ENCODE results near the gene KLHL36.
A peak's percentile ranks its signal among the peaks of the same experiment; 100 is the strongest.

Gene KLHL36

DNA sequence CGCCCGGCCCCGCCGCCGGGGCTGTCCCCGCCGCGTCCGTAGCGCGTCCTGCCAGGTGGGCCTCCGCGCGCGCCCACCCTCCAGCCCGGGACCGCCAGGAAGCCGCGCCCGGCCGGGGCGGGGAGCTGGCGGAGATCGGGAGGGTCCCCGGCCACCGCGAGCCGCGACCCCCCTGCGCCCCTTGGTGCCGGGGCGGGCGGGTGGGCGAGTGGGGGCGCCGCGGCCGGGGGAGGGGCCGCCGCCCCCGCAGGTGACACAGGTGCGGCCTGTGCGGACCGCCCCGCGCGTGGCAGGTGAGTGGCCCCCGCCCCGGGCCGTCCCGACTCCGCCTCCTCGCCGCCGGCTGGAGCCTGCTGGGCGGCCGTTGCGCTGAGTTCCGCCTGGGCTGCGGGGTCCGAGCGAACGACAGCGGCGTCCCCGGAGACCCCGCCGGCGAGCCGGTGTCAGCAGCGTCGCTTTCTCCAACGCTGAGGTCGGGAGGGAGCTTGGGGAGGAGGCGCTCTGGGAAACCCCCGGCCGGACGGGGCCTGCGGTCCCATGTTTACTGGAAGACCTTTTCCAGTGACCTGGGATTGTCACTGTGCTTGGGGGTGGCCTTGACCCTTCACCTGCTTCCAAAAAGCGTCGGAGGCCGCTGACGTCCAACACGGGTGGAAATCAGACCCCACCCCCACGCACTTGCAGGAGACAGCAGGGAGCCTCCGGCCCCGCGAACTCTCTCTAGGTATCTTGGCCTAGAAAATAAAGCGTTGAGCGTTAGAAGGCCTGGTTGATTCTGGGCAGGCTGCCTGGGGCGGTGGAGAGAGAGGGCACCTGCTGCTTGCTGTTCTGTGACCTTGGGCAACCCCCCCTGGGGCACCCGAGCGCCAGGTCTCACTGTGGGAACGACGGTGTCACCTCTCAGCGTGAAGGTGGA is 542 bp downstream of the KLHL36 start:
- no peak for DNase-seq

DNA sequence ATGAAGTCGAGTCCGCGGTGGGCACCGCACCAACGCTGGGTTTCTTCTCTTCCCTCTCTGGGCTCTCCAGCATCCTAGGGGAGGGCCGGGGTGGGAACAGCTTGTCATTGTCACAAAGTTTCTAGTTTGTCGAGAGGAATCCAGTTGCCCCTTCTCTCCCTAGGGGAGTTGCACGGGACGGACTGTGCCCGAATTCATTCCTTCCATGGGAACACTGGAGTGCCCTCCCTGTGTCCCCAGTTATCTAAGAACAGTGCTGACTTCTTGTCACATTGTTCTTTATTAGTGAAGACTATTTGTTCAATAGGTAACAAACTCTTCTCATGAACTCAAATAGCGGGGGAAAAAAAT is 1.2 kb downstream of the KLHL36 start:
- no peak for DNase-seq

GRCh38 chr16:84650062-84650991 is 2.0 kb downstream of the KLHL36 start:
- no peak for DNase-seq

- DNase-seq = no peak
Measured at GRCh38 chr16:84652566-84652965, 4.3 kb downstream of the KLHL36 start.

- DNase-seq = no peak
Measured at GRCh38 chr16:84654238-84654637, 5.9 kb downstream of the KLHL36 start.

DNA sequence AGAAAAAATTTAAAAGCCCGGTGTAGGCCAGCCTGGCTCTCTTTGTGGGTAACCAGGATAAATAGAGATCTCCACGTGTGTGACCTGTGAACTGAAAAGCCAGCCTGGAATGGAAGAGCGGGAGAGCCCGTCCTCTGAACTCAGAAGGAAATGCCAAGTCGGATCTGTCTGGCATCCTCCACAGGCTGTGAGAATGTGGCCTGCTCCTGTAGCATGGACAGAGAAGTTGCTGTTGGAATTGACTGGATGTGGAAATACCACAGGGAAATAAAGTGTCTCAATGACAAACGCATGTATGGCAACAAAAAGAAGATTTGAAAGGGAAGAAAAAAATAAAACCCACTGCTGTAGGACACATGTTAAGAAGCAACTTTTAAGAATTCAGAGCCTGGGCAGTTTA is 6.7 kb downstream of the KLHL36 start:
- no peak for DNase-seq

DNA sequence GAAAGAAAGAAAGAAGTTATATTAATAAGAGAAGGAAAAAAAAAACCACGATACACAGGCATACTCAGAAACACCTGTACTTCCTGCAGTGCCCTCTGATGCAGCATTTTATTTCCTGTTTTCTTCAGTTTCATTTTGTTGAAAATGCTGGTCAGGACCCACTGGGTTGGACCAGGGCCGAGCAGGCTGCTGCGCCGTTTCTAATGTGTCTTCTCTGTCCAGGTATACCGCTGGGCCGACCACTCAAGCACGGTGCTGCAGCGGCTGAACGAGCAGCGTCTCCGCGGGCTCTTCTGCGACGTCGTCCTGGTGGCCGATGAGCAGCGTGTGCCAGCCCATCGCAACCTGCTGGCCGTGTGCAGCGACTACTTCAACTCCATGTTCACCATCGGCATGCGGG is 8.3 kb downstream of the KLHL36 start:
- DNase-seq = no peak

DNA sequence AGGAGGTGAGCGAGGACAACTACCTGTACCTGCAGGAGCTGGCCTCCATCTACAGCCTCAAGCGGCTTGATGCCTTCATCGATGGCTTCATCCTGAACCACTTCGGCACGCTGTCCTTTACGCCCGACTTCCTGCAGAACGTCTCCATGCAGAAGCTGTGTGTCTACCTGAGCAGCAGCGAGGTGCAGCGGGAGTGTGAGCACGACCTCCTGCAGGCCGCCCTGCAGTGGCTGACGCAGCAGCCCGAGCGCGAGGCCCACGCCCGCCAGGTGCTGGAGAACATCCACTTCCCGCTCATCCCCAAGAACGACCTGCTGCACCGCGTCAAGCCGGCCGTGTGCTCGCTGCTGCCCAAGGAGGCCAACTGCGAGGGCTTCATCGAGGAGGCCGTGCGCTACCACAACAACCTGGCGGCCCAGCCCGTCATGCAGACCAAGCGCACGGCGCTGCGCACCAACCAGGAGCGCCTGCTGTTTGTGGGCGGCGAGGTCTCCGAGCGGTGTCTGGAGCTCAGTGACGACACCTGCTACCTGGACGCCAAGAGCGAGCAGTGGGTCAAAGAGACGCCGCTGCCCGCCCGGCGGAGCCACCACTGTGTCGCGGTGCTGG is 9.0 kb downstream of the KLHL36 start:
- no peak for DNase-seq

- no peak for DNase-seq
Measured at GRCh38 chr16:84658690-84659089, 10.4 kb downstream of the KLHL36 start.

- no peak for DNase-seq
Measured at GRCh38 chr16:84659656-84660300, 11.5 kb downstream of the KLHL36 start.

DNA sequence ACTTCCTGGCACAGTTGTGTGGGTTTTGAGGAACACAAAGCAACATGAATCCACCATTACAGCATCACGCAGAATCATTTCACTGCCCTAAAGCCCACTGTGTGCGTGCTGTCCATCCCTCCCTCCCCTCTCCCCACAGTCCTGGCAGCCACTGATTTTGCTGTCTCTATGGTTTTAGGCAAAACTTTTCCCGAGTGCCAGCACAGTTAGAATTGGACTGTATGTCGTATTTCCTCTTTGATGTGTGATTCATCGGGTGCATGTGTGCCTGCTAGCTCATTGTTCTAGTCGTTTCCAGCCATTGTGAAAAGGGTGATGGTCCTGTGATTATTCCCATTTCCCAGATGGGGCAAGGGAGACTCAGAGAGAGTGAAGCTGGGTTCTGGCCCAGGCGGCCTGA is 12.7 kb downstream of the KLHL36 start:
- no peak for DNase-seq

GRCh38 chr16:84661418-84662060 is 13.2 kb downstream of the KLHL36 start:
- DNase-seq = no peak

DNA sequence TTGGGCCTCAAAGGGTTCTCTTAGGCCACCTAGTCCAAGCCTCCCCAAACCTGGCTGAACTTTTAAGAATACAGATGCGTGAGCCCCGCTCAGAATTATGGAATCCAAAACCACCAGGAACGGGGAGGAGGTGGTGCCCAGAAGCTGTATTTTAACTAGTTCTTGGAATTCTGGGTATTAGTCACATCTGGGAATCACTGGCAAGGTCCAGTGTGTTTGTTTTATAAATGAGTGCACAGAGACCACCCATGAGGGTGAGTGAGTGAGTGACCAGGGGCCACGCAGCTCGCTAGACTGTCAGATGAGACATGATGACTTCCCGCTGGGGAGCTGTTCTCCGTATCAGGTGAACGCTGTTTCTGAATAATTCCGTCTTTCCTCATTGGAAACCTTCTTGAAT is 14.2 kb downstream of the KLHL36 start:
- no peak for DNase-seq

GRCh38 chr16:84663433-84664101 is 15.3 kb downstream of the KLHL36 start:
- no peak for DNase-seq

GRCh38 chr16:84665359-84665758 is 17.0 kb downstream of the KLHL36 start:
- no peak for DNase-seq

DNA sequence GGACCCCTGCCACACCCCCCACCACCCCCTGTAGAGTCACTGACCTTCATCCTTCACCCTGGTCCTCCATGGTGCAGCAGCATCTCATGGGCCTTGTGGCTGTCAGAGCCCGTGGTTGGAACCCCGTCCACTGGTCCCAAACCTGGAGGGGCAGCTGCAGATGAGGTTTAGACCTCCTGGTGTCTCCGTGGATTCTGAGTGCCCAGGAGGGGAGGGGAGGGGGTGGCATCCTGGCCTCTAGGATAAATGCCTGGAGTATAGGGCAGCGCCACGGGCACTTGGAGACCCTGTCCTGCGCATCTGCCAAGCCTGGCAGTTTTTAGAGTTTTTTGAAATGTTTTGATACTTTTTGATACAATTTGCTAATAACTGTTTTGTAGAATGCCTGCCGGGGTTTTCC is 17.5 kb downstream of the KLHL36 start:
- DNase-seq = no peak

- DNase-seq = no peak
Measured at GRCh38 chr16:84667600-84668309, 19.4 kb downstream of the KLHL36 start.

DNA sequence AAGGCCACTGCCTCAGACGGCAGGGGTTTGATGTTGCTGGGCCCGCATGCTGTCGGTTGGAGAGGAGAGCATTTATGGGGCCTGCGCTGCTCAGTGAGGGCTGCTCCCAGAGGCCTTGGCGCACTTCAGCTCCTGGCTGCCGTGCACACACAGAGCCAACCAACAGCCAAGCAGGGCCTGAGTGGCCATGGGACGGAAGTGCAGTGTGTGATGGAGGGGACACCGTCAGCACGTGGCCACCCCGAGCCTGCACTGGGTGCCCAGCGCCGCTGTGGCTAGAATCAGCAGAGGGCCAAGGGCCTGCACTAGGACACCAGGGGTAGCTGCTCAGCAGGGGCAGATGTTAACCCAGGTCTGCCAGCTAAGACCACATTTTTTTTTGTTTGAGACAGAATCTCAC is 21.8 kb downstream of the KLHL36 start:
- no peak for DNase-seq

DNA sequence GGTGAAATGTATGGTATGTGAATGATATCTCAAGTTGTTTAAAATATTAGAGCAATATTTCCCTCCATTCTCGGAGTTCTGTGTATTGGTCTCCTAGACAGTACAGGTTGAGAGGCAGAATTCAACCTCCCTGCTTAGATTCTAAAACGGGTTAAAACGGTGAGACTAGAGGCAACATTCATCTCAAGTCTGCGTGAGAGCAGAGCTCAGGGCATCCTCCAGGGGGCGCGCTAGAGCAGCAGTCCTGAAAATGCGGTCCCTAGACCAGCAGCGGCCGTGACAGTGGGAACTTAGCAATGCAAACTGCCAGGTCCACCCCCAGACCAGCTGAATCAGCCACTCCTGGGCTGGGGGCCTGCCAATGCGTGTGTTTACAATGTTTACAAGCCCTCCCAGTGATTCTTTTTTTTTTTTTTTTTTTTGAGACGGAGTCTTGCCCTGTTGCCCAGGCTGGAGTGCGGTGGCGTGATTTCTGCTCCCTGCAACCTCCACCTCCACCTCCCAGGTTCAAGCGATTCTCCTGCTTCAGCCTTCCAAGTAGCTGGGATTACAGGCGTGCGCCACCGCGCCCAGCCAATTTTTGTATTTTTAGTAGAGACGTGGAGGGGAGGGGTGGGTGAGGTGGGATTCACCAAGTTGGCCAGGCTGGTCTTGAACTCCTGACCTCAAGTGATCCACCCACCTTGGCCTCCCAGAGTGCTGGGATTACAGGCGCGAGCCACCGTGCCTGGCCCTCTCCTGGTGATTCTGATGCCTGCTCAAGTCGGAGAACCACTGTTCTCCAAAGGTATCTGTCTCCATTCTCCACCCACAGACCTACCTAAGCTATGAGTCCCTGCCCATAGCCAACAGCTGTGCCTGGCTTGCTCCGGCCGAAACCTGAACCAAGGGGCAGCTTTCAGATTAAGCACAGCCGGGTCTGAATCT is 24.2 kb downstream of the KLHL36 start:
- peak; percentile 9 for DNase-seq

DNA sequence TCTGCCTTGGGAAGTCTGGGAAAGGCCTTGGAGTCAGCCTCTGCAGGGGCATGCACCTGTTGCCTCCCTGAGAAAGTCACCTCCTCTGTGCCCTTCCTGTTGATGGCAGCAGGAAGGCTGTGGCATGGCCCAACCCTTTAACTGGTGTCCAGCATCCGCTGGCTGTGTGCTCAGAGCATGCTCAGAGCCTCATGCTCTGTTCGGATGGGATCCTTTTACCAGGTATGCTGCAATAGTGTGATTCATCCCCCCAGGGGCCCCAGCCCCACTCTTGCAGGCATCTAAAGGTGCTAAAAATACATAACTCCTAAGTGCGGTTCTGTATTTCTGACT is 24.9 kb downstream of the KLHL36 start:
- no peak for DNase-seq
